HG03558 (cell line): ENCODE data around the gene TEX14.

ENCODE experiments used
- ATAC-seq: cut with Tn5 transposase; IDR thresholded peaks from one replicate; pipeline ENCODE4 v1.9.1; 2021; ENCODE audit warnings: moderate number of reproducible peaks; ENCODE audit not compliant: unreplicated experiment; ENCODE audit errors: extremely low read depth

TEX14 gene, protein sequence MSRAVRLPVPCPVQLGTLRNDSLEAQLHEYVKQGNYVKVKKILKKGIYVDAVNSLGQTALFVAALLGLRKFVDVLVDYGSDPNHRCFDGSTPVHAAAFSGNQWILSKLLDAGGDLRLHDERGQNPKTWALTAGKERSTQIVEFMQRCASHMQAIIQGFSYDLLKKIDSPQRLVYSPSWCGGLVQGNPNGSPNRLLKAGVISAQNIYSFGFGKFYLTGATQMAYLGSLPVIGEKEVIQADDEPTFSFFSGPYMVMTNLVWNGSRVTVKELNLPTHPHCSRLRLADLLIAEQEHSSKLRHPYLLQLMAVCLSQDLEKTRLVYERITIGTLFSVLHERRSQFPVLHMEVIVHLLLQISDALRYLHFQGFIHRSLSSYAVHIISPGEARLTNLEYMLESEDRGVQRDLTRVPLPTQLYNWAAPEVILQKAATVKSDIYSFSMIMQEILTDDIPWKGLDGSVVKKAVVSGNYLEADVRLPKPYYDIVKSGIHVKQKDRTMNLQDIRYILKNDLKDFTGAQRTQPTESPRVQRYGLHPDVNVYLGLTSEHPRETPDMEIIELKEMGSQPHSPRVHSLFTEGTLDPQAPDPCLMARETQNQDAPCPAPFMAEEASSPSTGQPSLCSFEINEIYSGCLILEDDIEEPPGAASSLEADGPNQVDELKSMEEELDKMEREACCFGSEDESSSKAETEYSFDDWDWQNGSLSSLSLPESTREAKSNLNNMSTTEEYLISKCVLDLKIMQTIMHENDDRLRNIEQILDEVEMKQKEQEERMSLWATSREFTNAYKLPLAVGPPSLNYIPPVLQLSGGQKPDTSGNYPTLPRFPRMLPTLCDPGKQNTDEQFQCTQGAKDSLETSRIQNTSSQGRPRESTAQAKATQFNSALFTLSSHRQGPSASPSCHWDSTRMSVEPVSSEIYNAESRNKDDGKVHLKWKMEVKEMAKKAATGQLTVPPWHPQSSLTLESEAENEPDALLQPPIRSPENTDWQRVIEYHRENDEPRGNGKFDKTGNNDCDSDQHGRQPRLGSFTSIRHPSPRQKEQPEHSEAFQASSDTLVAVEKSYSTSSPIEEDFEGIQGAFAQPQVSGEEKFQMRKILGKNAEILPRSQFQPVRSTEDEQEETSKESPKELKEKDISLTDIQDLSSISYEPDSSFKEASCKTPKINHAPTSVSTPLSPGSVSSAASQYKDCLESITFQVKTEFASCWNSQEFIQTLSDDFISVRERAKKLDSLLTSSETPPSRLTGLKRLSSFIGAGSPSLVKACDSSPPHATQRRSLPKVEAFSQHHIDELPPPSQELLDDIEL (N-terminal part only)

DNA sequence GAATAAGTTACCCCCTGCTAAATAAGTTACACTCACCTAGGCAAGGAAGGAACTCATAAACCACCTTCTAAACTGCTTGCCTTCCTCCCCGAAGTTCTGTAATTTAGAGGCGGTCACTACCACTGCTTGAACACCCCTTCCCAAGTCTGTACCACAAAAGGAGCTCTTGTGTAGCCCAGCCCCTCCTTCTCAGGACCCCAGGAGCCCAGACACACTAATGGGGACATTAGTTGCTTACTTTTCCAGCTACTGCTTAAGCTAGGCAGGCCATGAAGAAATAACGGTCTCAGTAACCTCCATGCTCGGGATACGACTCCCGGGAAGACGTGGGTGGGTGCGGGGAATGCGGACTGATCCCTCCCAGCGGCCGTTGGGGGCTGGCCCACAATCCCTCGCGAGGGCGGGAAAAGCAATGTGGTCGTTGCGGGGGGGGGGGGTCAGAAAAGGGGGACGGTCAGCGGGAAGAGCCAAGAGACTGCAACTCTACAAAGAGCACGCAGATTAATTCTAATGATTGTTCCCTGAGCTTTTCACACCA, at the start of gene TEX14:
Gene TEX14, minus strand, starts transcription at position 345 of the 538 bp plus-strand sequence. CDS start 40,044 bp downstream, outside the sequence.
- no peak for ATAC-seq

DNA sequence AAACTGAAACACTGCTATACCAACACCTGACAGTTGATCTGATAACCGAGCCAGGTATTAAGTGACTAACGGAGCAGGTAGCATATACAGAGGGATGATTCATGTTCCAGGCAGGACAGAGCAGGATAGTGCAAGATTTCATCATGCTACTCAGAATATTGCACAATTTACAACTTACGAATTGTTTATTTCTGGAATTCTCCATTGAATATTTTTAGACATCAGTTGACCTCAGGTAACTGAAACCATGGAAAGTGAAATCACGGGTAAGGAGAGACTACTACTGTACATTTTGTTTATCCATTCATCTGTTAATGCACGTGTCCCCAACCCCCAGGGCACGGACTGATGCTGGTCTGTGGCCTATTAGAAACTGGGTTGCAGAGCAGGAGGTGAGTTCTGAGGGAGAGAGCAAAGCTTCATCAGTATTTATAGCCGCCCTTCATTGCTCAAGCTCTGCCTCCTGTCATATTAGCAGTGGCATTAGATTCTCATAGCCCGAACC, 49.3 kb upstream of the TEX14 start:
- no peak for ATAC-seq

DNA sequence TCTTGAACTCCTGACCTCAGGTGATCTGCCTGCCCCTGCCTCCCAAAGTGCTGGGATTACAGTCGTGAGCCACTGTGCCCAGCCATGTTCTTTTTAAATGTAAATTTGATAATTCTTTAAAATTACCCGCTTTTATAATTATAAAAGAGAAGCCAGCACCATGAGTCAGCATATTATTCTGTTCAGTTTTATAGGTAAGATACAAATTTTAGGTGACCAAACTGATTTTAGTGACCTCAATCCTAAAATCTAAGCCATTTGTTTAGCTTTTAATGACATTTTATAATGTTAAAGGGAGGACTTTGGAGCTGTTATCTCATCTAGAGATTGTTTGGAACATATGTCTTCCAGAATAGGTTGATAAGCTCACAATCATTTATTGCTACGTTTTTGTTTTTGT, 43.0 kb upstream of the TEX14 start:
- no peak for ATAC-seq

DNA sequence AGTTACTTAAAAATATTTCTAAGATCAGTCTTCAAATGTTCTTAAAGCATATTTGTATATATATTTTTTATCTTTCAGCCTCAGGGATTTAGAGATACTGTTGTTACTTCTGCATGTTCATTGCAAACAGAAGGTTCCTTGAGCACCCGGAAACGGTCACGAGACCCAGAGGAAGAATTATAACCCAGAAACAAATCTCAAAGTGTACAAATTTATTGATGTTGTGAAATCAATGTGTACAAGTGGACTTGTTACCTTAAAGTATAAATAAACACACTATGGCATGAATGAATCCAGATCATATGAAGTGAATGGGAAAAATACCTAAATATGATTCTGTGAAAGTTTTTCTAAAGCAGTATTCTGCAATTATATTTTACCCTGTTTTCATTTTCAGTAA, 42.2 kb upstream of the TEX14 start:
- ATAC-seq, result no peak

DNA sequence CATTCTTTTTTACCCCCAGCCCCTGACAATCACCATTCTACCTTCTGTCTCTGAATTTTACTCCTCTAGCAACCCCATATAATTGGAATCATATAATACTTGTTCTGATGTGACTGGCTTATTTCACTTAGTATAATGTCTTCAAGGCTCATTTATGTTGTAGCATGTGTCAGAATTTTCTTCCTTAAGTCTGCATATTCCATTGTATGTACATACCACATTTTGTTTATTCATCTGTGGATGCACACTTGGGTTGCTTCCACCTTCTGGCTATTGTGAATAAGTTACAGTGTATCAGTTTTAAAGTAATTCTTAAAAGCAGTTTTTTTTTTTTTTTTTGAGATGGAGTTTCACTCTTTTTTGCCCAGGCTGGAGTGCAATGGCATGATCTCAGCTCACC, 39.1 kb upstream of the TEX14 start:
- ATAC-seq, result no peak

DNA sequence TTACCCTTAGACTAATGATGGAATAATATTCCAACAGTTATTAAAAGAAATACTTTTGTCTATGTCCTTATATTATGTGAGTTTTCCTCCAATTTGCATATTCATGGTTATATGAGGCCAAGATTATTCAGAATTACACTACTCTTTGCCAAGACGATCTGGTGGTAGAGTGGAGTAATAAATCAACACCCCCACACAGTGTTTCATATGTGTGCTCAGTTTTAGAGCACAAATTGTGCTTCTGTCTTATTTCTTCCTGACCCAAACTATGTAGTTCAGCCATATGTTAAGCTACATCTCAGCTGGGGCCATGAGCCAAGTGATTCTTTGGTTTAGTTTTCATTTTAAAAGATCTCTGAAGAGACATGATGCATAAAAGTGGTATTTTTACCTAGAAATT, 37.0 kb upstream of the TEX14 start:
- no peak for ATAC-seq

DNA sequence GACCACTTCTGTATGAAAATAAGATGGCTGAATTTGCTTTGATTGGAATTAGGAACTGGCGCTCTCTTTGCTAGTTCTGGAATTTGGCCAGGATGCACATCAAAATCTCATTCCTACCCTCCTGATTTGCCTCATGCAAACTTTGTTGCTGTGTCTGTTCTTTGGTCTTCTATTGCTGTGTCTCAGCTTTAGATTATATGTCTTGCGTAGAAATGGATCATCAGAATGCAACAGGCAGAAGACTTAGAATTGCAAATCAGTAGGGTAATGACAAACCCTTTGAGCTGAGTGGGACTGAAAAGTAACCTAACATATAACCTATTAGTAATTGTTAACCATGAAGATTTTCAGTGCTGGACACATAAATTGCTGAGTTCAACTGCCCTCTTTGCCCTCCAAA, 30.9 kb upstream of the TEX14 start:
- no peak for ATAC-seq

DNA sequence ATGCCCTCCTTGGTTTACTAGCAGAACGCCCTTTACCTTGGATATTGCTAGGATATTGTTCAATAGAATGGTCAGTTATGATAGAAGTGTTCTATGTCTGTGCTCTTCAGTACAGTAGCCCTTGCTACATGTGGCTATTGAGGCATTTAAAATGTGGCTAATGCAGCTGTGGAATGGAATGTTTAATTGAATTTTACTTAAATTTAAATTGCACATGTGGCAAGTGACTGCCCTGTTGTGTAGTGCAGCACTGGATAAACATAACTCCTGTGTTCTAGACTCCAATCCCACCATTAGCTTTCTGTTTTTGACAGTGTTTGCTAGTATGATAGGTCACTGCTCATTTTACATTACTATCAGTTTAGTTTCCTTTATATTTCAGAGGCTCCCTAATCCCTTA, 30.4 kb upstream of the TEX14 start:
- ATAC-seq, result no peak

DNA sequence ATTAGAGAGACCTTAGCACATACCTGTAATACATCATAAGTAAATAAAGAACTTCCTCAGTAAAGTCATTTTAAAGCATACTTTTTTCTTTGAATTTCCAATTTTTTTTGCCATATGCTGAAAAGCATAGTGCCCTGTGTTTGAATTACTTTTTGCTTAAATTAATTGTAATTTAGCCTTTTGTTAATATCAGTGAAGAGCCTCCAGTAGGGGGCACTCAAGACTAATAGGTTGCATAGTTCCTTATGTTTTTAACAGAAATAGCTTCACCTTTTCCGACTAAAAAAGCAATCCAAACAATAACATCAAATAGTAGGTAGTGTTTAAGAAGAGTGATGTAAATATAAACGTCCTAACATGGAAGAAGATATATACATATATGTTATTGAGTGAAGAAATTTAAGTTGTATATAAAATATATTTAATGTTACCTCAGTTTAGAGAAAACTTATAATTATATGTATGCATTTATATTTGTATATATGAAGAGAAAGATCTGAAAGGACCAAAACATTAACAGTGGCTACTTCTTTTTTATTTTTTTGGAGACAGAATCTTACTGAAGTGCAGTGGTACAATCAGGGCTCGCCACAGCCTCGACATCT, 19.2 kb upstream of the TEX14 start:
- ATAC-seq, result no peak

DNA sequence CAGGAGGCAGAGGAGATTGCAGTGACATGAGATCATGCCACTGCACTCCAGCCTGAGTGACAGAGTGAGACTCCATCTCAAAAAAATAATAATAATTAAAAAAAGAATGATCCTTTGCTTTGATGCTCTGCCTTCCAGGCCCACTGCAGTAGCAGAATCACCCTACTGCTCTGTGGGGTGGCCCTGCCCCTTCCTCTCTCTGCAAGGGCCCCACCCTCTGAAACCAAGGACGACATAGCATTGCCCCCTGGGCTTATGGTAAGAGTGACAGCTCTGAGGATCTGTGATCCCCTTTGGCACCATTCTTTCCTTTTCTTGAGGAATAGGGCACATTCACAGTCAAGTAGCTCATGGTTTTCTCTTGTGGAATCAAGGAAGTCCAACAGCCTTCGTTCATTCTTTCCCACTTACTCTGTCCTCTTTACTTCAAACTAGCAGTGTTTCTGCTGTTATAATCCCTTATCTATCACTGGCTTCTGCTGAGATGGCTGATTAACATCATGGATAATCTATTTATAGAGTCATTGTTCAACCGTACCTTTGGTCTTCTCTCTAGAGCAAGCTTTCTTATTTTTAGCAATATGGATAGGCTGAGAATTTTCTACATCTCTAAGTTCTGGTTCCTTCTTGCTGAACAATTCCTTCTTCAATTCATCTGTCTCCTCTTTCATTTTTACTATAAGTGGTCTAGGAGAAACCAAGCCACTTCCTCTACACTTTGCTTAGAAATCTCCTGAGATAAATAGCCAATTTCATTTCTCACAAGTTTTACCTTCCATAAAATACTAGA, 14.7 kb upstream of the TEX14 start:
- no peak for ATAC-seq

DNA sequence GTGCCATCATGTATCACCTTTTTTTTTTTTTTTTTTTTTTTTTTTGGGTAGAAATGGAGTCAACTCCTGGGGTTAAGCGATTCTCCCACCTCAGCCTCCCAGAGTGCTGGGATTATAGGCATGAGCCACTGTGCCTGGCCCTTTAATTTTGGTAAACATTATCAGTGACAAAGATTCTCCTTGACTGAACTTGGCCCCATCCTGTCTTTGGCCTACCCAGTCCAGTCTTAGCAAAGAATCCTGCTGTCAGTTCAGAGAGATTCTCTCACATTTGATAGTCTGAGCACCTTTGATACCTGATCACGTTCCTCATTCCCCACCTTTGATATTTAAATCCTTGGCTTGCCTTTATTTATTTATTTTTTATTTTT, 12.1 kb upstream of the TEX14 start:
- no peak for ATAC-seq

DNA sequence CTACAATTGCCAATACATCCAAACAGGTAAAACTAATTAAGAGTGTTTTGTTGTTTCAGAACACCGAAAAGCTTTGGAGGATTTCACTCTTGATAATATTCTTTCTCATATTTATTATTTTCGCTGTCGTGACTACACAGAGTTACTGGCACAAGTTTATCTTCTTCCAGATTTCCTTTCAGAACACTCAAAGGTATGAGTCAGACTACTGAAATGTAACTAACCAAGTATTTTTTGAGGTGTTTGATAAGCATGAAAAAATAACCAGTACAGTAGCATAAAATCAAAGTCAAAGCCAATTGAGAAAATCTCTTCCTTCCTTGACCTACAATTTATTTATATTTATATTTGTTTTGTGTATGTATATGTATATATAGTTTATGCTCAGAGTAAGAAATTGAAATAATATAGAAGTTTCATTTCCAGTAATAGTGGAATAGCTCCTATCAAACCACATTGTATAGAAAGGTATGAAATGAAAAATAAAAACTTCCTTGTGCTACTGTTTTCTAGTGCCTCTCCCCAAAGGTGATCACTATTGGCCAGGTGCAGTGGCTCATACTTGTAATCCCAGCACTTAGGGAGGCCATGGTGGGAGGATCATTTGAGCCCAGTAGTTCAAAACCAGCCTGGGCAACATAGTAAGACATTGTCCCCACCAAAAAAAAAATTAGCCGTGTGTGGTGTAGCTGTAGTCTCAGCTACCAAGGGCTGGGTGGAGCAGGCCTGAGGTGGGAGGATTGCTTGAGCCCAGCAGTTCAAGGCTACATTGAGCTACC, 11.5 kb upstream of the TEX14 start:
- no peak for ATAC-seq

DNA sequence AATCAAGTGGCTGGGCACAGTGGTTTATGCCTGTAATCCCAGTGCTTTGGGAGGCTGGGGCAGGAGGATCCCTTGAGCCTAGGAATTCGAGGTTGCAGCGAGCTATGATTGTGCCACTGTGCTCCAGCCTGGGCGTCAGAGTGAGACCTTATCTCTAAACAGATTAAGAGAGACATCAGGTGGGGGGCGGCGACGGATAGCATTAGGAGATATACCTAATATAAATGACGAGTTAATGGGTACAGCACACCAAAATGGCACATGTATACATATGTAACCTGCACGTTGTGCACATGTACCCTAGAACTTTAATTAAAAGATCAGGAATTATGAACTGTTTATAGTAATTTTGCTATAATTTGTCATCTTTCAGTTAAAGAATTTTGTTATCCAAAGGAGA, 10.9 kb upstream of the TEX14 start:
- ATAC-seq, result no peak

DNA sequence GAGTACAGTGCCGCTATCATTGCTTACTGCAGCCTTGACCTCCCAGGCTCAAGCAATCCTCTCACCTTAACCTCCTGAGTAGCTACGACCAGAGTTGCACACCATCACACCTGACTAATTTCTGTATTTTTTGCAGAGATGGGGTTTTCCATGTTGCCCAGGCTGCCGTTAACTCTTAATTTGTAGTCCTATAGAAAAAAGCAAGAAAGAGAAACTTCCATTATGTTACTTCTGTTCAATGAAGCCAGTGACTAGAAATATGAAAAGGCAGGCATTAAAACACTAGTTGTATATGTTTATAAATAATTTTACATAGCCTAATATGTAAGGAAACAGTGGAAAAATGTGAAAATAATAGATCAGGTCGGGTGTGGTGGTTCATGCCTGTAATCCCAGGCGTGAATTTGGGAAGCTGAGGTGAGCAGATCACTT, 10.2 kb upstream of the TEX14 start:
- ATAC-seq, result no peak

DNA sequence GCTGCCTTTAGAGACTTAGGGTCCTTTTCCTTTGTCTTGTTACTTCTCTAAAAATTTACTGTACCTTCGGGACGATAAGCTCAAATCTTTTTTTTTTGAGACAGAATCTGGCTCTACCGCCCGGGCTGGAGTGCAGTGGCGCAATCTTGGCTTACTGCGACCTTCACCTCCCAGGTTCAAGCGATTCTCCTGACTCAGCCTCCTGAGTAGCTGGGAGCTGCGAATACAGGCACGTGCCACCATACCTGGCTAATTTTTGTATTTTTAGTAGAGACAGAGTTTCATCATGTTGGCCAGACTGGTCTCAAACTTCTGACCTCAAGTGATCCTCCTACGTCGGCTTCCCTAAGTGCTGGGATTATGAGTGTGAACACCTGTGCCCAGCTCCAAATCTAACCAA, 7.9 kb upstream of the TEX14 start:
- ATAC-seq, result no peak

DNA sequence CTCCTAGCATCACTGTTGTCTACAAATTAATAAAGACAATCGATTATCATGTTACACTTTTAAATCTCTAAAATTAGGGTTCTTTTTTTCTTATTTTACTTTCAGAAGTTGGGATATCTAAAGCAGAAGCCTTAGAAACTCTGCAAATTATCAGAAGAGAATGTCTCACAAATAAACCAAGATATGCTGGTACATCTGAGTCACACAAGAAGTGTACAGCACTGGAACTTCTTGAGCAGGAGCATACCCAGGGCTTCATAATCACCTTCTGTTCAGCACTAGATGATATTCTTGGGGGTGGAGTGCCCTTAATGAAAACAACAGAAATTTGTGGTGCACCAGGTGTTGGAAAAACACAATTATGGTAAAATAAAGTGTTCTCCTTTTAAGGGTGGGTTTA, 3.0 kb upstream of the TEX14 start:
- ATAC-seq, result no peak

DNA sequence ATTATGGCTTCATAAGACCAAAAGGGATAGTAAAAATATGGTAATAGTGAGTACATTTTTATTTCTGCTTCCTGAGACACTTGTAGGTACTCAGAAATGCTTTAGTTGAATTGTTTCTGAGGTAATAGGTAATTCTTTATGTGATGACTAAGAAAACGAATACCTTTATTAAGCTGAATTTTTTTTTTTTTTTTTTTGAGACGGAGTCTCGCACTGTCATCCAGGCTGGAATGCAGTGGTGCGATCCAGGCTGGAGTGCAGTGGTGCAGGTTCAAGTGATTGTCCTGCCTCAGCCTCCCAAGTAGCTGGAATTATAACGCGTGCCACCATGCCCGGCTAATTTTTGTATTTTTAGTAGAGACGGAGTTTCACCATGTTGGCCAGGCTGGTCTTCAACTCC, 2.5 kb upstream of the TEX14 start:
- no peak for ATAC-seq

DNA sequence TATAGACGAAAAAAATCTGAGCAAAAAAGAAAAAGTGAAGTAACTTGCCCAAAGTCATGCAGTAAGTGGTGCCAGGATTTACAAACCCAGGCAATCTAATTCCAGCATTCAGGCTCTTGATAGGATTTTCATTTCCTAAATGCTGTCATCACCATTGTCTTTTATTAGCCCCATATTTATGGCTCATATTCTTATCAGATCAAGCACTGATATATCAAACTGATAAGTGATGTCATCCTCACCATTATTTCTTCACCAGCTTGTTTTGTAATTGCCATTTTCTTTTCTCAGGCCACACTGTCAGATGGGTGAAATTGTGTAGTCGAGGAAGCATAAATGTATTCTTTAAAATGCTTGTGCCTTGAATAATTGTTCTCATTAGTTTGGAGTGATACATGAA, 1.9 kb upstream of the TEX14 start:
- ATAC-seq, result no peak
